ENCODE data around the gene PRKCD.

PRKCD gene

GRCh38 chr3:53171827-53172505, 11.0 kb downstream of the PRKCD start:
- no peak for DNase-seq

- DNase-seq = no peak
These were observed 12.1 kb downstream of the PRKCD start for GRCh38 chr3:53173107-53173506.

GRCh38 chr3:53174346-53175250, 13.6 kb downstream of the PRKCD start:
- DNase-seq = no peak

GRCh38 chr3:53175613-53176540, 14.9 kb downstream of the PRKCD start:
- no peak for DNase-seq

- DNase-seq = no peak
These were observed 17.2 kb downstream of the PRKCD start for GRCh38 chr3:53178246-53178645.

GRCh38 chr3:53179580-53179979, 18.6 kb downstream of the PRKCD start:
- DNase-seq = no peak

- no peak for DNase-seq
These were observed 19.5 kb downstream of the PRKCD start for GRCh38 chr3:53180305-53181023.

GRCh38 chr3:53181024-53181371, 20.0 kb downstream of the PRKCD start:
- no peak for DNase-seq

- DNase-seq = no peak
These were observed 20.5 kb downstream of the PRKCD start for GRCh38 chr3:53181528-53181927.

- DNase-seq = no peak
These were observed 21.9 kb downstream of the PRKCD start for GRCh38 chr3:53182764-53183355.

GRCh38 chr3:53183514-53183913, 22.5 kb downstream of the PRKCD start:
- no peak for DNase-seq

GRCh38 chr3:53184701-53185100, 23.7 kb downstream of the PRKCD start:
- no peak for DNase-seq

GRCh38 chr3:53185761-53186465, 24.9 kb downstream of the PRKCD start:
- no peak for DNase-seq

- no peak for DNase-seq
These were observed 25.7 kb downstream of the PRKCD start for GRCh38 chr3:53186726-53187125.

- no peak for DNase-seq
These were observed 26.4 kb downstream of the PRKCD start for GRCh38 chr3:53187430-53187829.

GRCh38 chr3:53188136-53188685, 27.2 kb downstream of the PRKCD start:
- DNase-seq = no peak

- DNase-seq = no peak
These were observed 27.7 kb downstream of the PRKCD start for GRCh38 chr3:53188720-53189119.

GRCh38 chr3:53189276-53189675, 28.3 kb downstream of the PRKCD start:
- no peak for DNase-seq

- no peak for DNase-seq
These were observed 29.6 kb downstream of the PRKCD start for GRCh38 chr3:53190659-53191058.

- DNase-seq = no peak
These were observed 30.9 kb downstream of the PRKCD start for GRCh38 chr3:53191836-53192480.

GRCh38 chr3:53192608-53193007, 31.6 kb downstream of the PRKCD start:
- DNase-seq = no peak

Data from stimulated activated CD4-positive, alpha-beta T cell treated with anti-CD3 and anti-CD28 coated beads, Interleukin-4, amount 100 ng/mL, for 1 hour (primary cell).